SK-N-SH (cell line): Measurements from ENCODE around the gene CCDC192. TPM values are rescaled to one million over a fixed set of nuclear protein-coding genes. Genes with fewer than 3 reads are reported as not detected.

ENCODE experiments used
- CTCF ChIA-PET: fragments of 300-600, 350-600 bp; formaldehyde crosslinking; extraction: SDS; loops from one replicate; lab custom pipeline; 2021; lab: Yijun Ruan, JAX
- POLR2A ChIA-PET: fragments of 350-600 bp; sonication (Branson Sonifier 250); formaldehyde crosslinking; extraction: SDS; loops from one replicate; lab custom pipeline; 2020; ENCODE audit warnings: antibody characterized with exemption, inconsistent platforms; lab: Yijun Ruan, JAX
- DNase-seq: peaks from one replicate; pipeline ENCODE4 v3.0.0; 2012
- H2AFZ ChIP-seq: fragments of 200-600 bp; sonication (generic); 2 replicates; pipeline ENCODE4 v1.8.1; 2016; ENCODE audit warnings: antibody characterized with exemption, mild to moderate bottlenecking, low read depth
- H3F3A ChIP-seq: fragments of 200-600 bp; sonication (generic); replicated peaks from 2 replicates; pipeline ENCODE3; 2016; ENCODE audit warnings: antibody characterized with exemption, mild to moderate bottlenecking; ENCODE audit not compliant: insufficient read depth
- H3K27ac ChIP-seq, 2 experiments: fragments of 200-500 bp in 1 of 2; fragments of 200-600 bp in 1 of 2; sonication (Bioruptor generic) in 1 of 2; sonication (generic), shearing (Covaris generic) in 1 of 2; 2 replicates each; pipeline versions ENCODE4 v1.5.1 to v1.6.1; 2014 to 2016; ENCODE audit warnings: low read depth in 2 of 2, inconsistent platforms in 1 of 2, low read length in 1 of 2, mild to moderate bottlenecking in 1 of 2, mixed read lengths in 1 of 2
- H3K27me3 ChIP-seq: fragments of 200-600 bp; sonication (generic), shearing (Covaris generic); 2 replicates; pipeline ENCODE4 v1.6.1; 2016; ENCODE audit warnings: mixed run types; ENCODE audit not compliant: insufficient read depth
- H3K36me3 ChIP-seq, 2 experiments: fragments of 200-500 bp in 1 of 2; fragments of 200-600 bp in 1 of 2; sonication (Bioruptor generic) in 1 of 2; sonication (generic) in 1 of 2; replicated peaks in 1 of 2; 2 replicates each; pipeline versions ENCODE3 to v1.5.1; 2014 to 2016; ENCODE audit warnings: low read length in 1 of 2, mild to moderate bottlenecking in 1 of 2; ENCODE audit not compliant: insufficient read depth in 2 of 2, control insufficient read depth in 1 of 2
- H3K4me1 ChIP-seq, 2 experiments: fragments of 200-500 bp in 1 of 2; fragments of 200-600 bp in 1 of 2; sonication (Bioruptor generic) in 1 of 2; sonication (generic), shearing (Covaris generic) in 1 of 2; 2 replicates each; pipeline versions ENCODE4 v1.5.1 to v1.6.1; 2014 to 2016; ENCODE audit warnings: low read depth in 1 of 2, low read length in 1 of 2, mixed run types in 1 of 2; ENCODE audit not compliant: insufficient read depth in 2 of 2, control insufficient read depth in 1 of 2
- H3K4me2 ChIP-seq: fragments of 200-600 bp; sonication (generic), shearing (Covaris generic); 2 replicates; pipeline ENCODE4 v1.6.1; 2017; ENCODE audit warnings: mixed run types
- H3K4me3 ChIP-seq, 2 experiments: fragments of 200-500 bp in 1 of 2; fragments of 200-600 bp in 1 of 2; sonication (Bioruptor generic) in 1 of 2; sonication (generic), shearing (Covaris generic) in 1 of 2; 2 replicates each; pipeline versions ENCODE4 v1.5.1 to v1.8.1; 2014 to 2016; ENCODE audit warnings: low read depth in 2 of 2, inconsistent platforms in 1 of 2, low read length in 1 of 2, mild to moderate bottlenecking in 1 of 2, mixed read lengths in 1 of 2, moderate library complexity in 1 of 2
- H3K79me2 ChIP-seq: fragments of 200-600 bp; sonication (generic); 2 replicates; pipeline ENCODE4 v1.8.1; 2017; ENCODE audit warnings: mild to moderate bottlenecking; ENCODE audit not compliant: insufficient read depth
- H3K9ac ChIP-seq: fragments of 200-600 bp; sonication (generic); 2 replicates; pipeline ENCODE4 v1.6.1; 2017; ENCODE audit warnings: mixed run types
- H3K9me2 ChIP-seq: fragments of 200-600 bp; sonication (generic); 2 replicates; pipeline ENCODE4 v1.6.1; 2017; ENCODE audit warnings: mixed run types
- H3K9me3 ChIP-seq: fragments of 200-600 bp; sonication (generic); 2 replicates; pipeline ENCODE4 v1.6.1; 2017; ENCODE audit warnings: mixed run types, mild to moderate bottlenecking, moderate library complexity
- H4K20me1 ChIP-seq: fragments of 200-600 bp; sonication (generic); 2 replicates; pipeline ENCODE4 v1.6.1; 2017; ENCODE audit warnings: mild to moderate bottlenecking, mixed run types; ENCODE audit not compliant: insufficient read depth
- CHD2 ChIP-seq: fragments of 150-350 bp; IDR thresholded peaks from 2 replicates; pipeline ENCODE4 v1.6.1; 2018; ENCODE audit warnings: low read length; ENCODE audit not compliant: partially characterized antibody
- CTCF ChIP-seq: fragments of 200-600 bp; sonication (generic); IDR thresholded peaks from 2 replicates; pipeline ENCODE4 v1.6.1; 2017; ENCODE audit warnings: antibody characterized with exemption, mild to moderate bottlenecking, moderate library complexity
- ELF1 ChIP-seq: IDR thresholded peaks from 2 replicates; pipeline ENCODE4 v1.4.0; 2012
- EP300 ChIP-seq, 2 experiments: IDR thresholded peaks; 2 replicates each; pipeline versions ENCODE4 v1.4.0 to v1.6.1; 2012; ENCODE audit warnings: borderline replicate concordance in 1 of 2, low read depth in 1 of 2, low read length in 1 of 2
- EZH2phosphoT487 ChIP-seq: fragments of 200-600 bp; sonication (generic); IDR thresholded peaks from 2 replicates; pipeline ENCODE4 v1.6.1; 2017; ENCODE audit warnings: low read depth, mixed run types, mild to moderate bottlenecking, antibody characterized with exemption, moderate library complexity, borderline replicate concordance
- FOSL2 ChIP-seq: IDR thresholded peaks from 2 replicates; pipeline ENCODE4 v1.4.0; 2012; ENCODE audit warnings: low read depth, mild to moderate bottlenecking, moderate library complexity, borderline replicate concordance
- FOXJ3 ChIP-seq: sonication (generic); formaldehyde crosslinking; IDR thresholded peaks from 2 replicates; pipeline ENCODE4 v1.5.1; 2020; ENCODE audit warnings: mild to moderate bottlenecking, missing genetic modification reagents
- FOXM1 ChIP-seq: IDR thresholded peaks from 2 replicates; pipeline ENCODE4 v1.4.0; 2012; ENCODE audit warnings: low read depth, mild to moderate bottlenecking
- GATA2 ChIP-seq: sonication (generic); formaldehyde crosslinking; IDR thresholded peaks from 2 replicates; pipeline ENCODE4 v1.5.0; 2020; ENCODE audit warnings: mild to moderate bottlenecking, missing genetic modification reagents
- JUND ChIP-seq: IDR thresholded peaks from 2 replicates; pipeline ENCODE4 v1.4.0; 2012
- MAX ChIP-seq: IDR thresholded peaks from 2 replicates; pipeline ENCODE4 v1.4.0; 2012; ENCODE audit warnings: low read depth
- MEF2A ChIP-seq: IDR thresholded peaks from 2 replicates; pipeline ENCODE4 v1.4.0; 2012; ENCODE audit warnings: low read depth, borderline replicate concordance
- MXI1 ChIP-seq: IDR thresholded peaks from 2 replicates; pipeline ENCODE4 v1.6.1; 2012; ENCODE audit warnings: mild to moderate bottlenecking, low read depth, low read length, improper control_type of control experiment
- NFIC ChIP-seq: IDR thresholded peaks from 2 replicates; pipeline ENCODE4 v1.4.0; 2012; ENCODE audit warnings: borderline replicate concordance
- NRF1 ChIP-seq: IDR thresholded peaks from 2 replicates; pipeline ENCODE4 v1.6.1; 2012; ENCODE audit warnings: low read depth, mild to moderate bottlenecking, low read length
- RCOR1 ChIP-seq: fragments of 150-350 bp; IDR thresholded peaks from 2 replicates; pipeline ENCODE4 v1.6.1; 2017; ENCODE audit warnings: antibody characterized with exemption, low read length
- RFX5 ChIP-seq: IDR thresholded peaks from 2 replicates; pipeline ENCODE4 v1.6.1; 2012; ENCODE audit warnings: mild to moderate bottlenecking, improper control_type of control experiment, low read length
- RXRA ChIP-seq: IDR thresholded peaks from 2 replicates; pipeline ENCODE4 v1.4.0; 2012; ENCODE audit warnings: low read depth, mild to moderate bottlenecking, borderline replicate concordance
- SIN3A ChIP-seq: IDR thresholded peaks from 2 replicates; pipeline ENCODE4 v1.6.1; 2012; ENCODE audit warnings: low read depth, mild to moderate bottlenecking, low read length, moderate library complexity, borderline replicate concordance
- SMC3 ChIP-seq: IDR thresholded peaks from 2 replicates; pipeline ENCODE4 v1.6.1; 2012; ENCODE audit warnings: low read depth, low read length, improper control_type of control experiment
- TCF12 ChIP-seq: IDR thresholded peaks from 2 replicates; pipeline ENCODE4 v1.4.0; 2012
- TEAD4 ChIP-seq: IDR thresholded peaks from 2 replicates; pipeline ENCODE4 v1.4.0; 2012; ENCODE audit warnings: mild to moderate bottlenecking, borderline replicate concordance; ENCODE audit not compliant: insufficient read depth
- YY1 ChIP-seq: IDR thresholded peaks from 2 replicates; pipeline ENCODE4 v1.4.0; 2012; ENCODE audit warnings: low read depth, mild to moderate bottlenecking
- ZBTB33 ChIP-seq: IDR thresholded peaks from 2 replicates; pipeline ENCODE4 v1.4.0; 2012; ENCODE audit warnings: low read depth, borderline replicate concordance
- WGBS: methylation state at CpG from one replicate; pipeline ENCODE4 v1.1.6; 2017; ENCODE audit warnings: low lambda C conversion rate; 5-methylcytosine and 5-hydroxymethylcytosine counted together
- polyA plus RNA-seq, 3 experiments: library from polyadenylated mRNA; depleted of rRNA; stranded (reverse); fragments of >200 nt; gene quantifications; 2 replicates each; pipeline ENCODE4 v1.2.3, GENCODE V29; 2012
- TF ChIP-seq, protein P1 (sequence below): IDR thresholded peaks from 2 replicates; pipeline ENCODE4 v1.6.1; 2012; ENCODE audit warnings: mild to moderate bottlenecking, low read depth, low read length, moderate library complexity
- TF ChIP-seq, protein P2 (sequence below): fragments of 150-350 bp; IDR thresholded peaks from 2 replicates; pipeline ENCODE4 v1.6.1; 2017; ENCODE audit warnings: antibody characterized with exemption, low read length, low read depth, borderline replicate concordance

CCDC192 gene
- polyA plus RNA-seq, 1 of the 3 experiments (the other 2 are of a cell fraction): not detected

- DNase-seq: no peak
- no peaks in the 10 kb centered on the region for H3K79me2 ChIP-seq
- no peaks in the 10 kb centered on the region for H3K27me3 ChIP-seq
- no peaks in the 10 kb centered on the region for H3K9me3 ChIP-seq
- H3F3A ChIP-seq: peaks cover 6% of the 10 kb centered on the region
- no peak overlapping the region for H3K27ac ChIP-seq
- H4K20me1 ChIP-seq: no peaks in the 10 kb centered on the region
- no peak overlapping the region for H3K9ac ChIP-seq
- H2AFZ ChIP-seq: no peak overlapping the region
- ChIA-PET POLR2A (no interaction called here), CTCF (no interaction called here)
- no peaks in the 10 kb centered on the region for H3K36me3 ChIP-seq
- no peak overlapping the region for H3K4me3 ChIP-seq
- no peaks in the 10 kb centered on the region for H3K9me2 ChIP-seq
- H3K4me1 ChIP-seq: peaks cover 0 to 10% of the 10 kb centered on the region in 2 experiments; a peak in 1 of 4 replicates
- WGBS: 31% methylated on average over 2 of the region's 2 CpGs
- no peak overlapping the region for H3K4me2 ChIP-seq
- TF ChIP-seq MEF2A: no peak
- no peak for TF ChIP-seq RCOR1
- TF ChIP-seq ELF1: no peak
- TF ChIP-seq MXI1: no peak
- TF ChIP-seq NFIC: no peak
- TF ChIP-seq FOXM1: no peak
- TF ChIP-seq ZBTB33: peak; percentile 43; the same call in 1 of the 2 replicates
- peak; percentile 54; the same call in 1 of the 2 replicates for TF ChIP-seq TEAD4
- no peak for TF ChIP-seq GATA2 (CRISPR knock-in tag)
- no peak for TF ChIP-seq YY1
- TF ChIP-seq CTCF: no peak
- TF ChIP-seq RXRA: no peak; the same call in 1 of the 2 replicates
- TF ChIP-seq FOXJ3 (CRISPR knock-in tag): no peak
- peak; percentile 63 for TF ChIP-seq JUND
- no peak for TF ChIP-seq NRF1
- no peak for TF ChIP-seq EZH2phosphoT487
- TF ChIP-seq FOSL2: peak; percentile 33; the same call in 1 of the 2 replicates
- TF ChIP-seq MAX: 0 out of 2 replicates have a peak, but pooled peaks have one; percentile 18
- TF ChIP-seq, protein P1, sequence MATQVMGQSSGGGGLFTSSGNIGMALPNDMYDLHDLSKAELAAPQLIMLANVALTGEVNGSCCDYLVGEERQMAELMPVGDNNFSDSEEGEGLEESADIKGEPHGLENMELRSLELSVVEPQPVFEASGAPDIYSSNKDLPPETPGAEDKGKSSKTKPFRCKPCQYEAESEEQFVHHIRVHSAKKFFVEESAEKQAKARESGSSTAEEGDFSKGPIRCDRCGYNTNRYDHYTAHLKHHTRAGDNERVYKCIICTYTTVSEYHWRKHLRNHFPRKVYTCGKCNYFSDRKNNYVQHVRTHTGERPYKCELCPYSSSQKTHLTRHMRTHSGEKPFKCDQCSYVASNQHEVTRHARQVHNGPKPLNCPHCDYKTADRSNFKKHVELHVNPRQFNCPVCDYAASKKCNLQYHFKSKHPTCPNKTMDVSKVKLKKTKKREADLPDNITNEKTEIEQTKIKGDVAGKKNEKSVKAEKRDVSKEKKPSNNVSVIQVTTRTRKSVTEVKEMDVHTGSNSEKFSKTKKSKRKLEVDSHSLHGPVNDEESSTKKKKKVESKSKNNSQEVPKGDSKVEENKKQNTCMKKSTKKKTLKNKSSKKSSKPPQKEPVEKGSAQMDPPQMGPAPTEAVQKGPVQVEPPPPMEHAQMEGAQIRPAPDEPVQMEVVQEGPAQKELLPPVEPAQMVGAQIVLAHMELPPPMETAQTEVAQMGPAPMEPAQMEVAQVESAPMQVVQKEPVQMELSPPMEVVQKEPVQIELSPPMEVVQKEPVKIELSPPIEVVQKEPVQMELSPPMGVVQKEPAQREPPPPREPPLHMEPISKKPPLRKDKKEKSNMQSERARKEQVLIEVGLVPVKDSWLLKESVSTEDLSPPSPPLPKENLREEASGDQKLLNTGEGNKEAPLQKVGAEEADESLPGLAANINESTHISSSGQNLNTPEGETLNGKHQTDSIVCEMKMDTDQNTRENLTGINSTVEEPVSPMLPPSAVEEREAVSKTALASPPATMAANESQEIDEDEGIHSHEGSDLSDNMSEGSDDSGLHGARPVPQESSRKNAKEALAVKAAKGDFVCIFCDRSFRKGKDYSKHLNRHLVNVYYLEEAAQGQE: no peak
- TF ChIP-seq SIN3A: no peak
- peak; percentile 93 for TF ChIP-seq TCF12
- TF ChIP-seq, protein P2, sequence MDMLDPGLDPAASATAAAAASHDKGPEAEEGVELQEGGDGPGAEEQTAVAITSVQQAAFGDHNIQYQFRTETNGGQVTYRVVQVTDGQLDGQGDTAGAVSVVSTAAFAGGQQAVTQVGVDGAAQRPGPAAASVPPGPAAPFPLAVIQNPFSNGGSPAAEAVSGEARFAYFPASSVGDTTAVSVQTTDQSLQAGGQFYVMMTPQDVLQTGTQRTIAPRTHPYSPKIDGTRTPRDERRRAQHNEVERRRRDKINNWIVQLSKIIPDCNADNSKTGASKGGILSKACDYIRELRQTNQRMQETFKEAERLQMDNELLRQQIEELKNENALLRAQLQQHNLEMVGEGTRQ: no peak
- TF ChIP-seq EP300 (IDR thresholded peaks at IDR 0.05; ENCODE audit: borderline replicate concordance in 1 of 2, low read depth in 1 of 2, low read length in 1 of 2): peak; percentile 20 to 58; a peak in 2 of 4 replicates
- TF ChIP-seq CHD2: no peak
- TF ChIP-seq SMC3: no peak
- no peak for TF ChIP-seq RFX5
Measured at GRCh38 chr5:127820910-127821553, 117.8 kb downstream of the CCDC192 start.
